Stimulated activated CD4-positive, alpha-beta T cell treated with anti-CD3 and anti-CD28 coated beads, Interleukin-1b, Interleukin-23, amount 100 ng/mL, for 1 hour (primary cell): Measurements from ENCODE around the gene GALNT7.
A peak's percentile ranks its signal among the peaks of the same experiment; 100 is the strongest.
"Not testable (repeated sequence)": the region's sequence is repeated elsewhere in the genome, so short reads cannot be mapped to it uniquely, and the experiment has no call there.

Experiments
- DNase-seq, 2 donors: peaks; one replicate each; pipeline ENCODE4 v3.0.0-alpha.2; 2020; ENCODE audit warnings: low read depth in 2 of 2

The GALNT7 gene

GRCh38 chr4:173167758-173168395 is 734 bp upstream of the GALNT7 start:
- no peak for DNase-seq

- no peak for DNase-seq
Measured at GRCh38 chr4:173169178-173169427, 492 bp downstream of the GALNT7 start.

GRCh38 chr4:173169428-173170181 is 994 bp downstream of the GALNT7 start:
- peak in 1 of 2 donors; percentile 21 for DNase-seq

GRCh38 chr4:173170182-173170778 is 1.7 kb downstream of the GALNT7 start:
- DNase-seq = no peak

GRCh38 chr4:173171098-173171497 is 2.5 kb downstream of the GALNT7 start:
- DNase-seq = no peak

GRCh38 chr4:173171987-173172386 is 3.4 kb downstream of the GALNT7 start:
- DNase-seq = no peak

GRCh38 chr4:173174184-173174583 is 5.6 kb downstream of the GALNT7 start:
- no peak for DNase-seq

- DNase-seq = no peak
Measured at GRCh38 chr4:173174594-173175012, 6.0 kb downstream of the GALNT7 start.

GRCh38 chr4:173176010-173176409 is 7.4 kb downstream of the GALNT7 start:
- no peak for DNase-seq

- DNase-seq = no peak
Measured at GRCh38 chr4:173177232-173177631, 8.6 kb downstream of the GALNT7 start.

- DNase-seq = no peak
Measured at GRCh38 chr4:173178144-173178543, 9.5 kb downstream of the GALNT7 start.

GRCh38 chr4:173181848-173182247 is 13.2 kb downstream of the GALNT7 start:
- DNase-seq = no peak

GRCh38 chr4:173182403-173182802 is 13.8 kb downstream of the GALNT7 start:
- no peak for DNase-seq

- not testable (repeated sequence) for DNase-seq
Measured at GRCh38 chr4:173183659-173184247, 15.1 kb downstream of the GALNT7 start.

- no peak for DNase-seq
Measured at GRCh38 chr4:173185847-173186510, 17.4 kb downstream of the GALNT7 start.

- DNase-seq = no peak
Measured at GRCh38 chr4:173187732-173188131, 19.1 kb downstream of the GALNT7 start.

- no peak for DNase-seq
Measured at GRCh38 chr4:173188648-173189047, 20.0 kb downstream of the GALNT7 start.

GRCh38 chr4:173189117-173189693 is 20.6 kb downstream of the GALNT7 start:
- DNase-seq = no peak

- DNase-seq = no peak
Measured at GRCh38 chr4:173191623-173192041, 23.0 kb downstream of the GALNT7 start.

GRCh38 chr4:173192375-173193162 is 24.0 kb downstream of the GALNT7 start:
- DNase-seq = no peak

- DNase-seq = no peak
Measured at GRCh38 chr4:173194157-173194556, 25.5 kb downstream of the GALNT7 start.
